Heart left ventricle (tissue), 16 donors: ENCODE data around the gene WBP1L. TPM values are rescaled to one million over a fixed set of nuclear protein-coding genes. Genes with fewer than 3 reads are reported as not detected.
A peak's percentile ranks its signal among the peaks of the same experiment; 100 is the strongest.

Source experiments
- ATAC-seq, 4 donors: fragments of 200-7000 bp; cut with Tn5 transposase; one replicate each; pipeline ENCODE4 v1.9.1; 2020 to 2022; ENCODE audit warnings: moderate library complexity in 4 of 4, mild to moderate bottlenecking in 3 of 4, moderate number of reproducible peaks in 1 of 4
- DNase-seq, 5 donors: peaks; one replicate each; pipeline ENCODE4 v3.0.0-alpha.2; 2020
- H3K27ac ChIP-seq, 12 donors: fragments of 200-600 bp; sonication (generic) in 4 of 12; one replicate each; pipeline versions ENCODE4 v1.5.0 to v1.8.0; 2016 to 2022; ENCODE audit warnings: mild to moderate bottlenecking in 2 of 12
- H3K27me3 ChIP-seq, 9 donors: fragments of 200-600 bp; sonication (generic) in 2 of 9; one replicate each; pipeline versions ENCODE4 v1.5.1 to v1.8.0; 2016 to 2022; ENCODE audit warnings: mild to moderate bottlenecking in 3 of 9
- H3K36me3 ChIP-seq, 9 donors: fragments of 200-600 bp; sonication (generic) in 2 of 9; one replicate each; pipeline versions ENCODE4 v1.5.0 to v1.8.0; 2018 to 2022; ENCODE audit warnings: mild to moderate bottlenecking in 2 of 9
- H3K4me1 ChIP-seq, 12 donors: fragments of 200-600 bp; sonication (generic) in 4 of 12; one replicate each; pipeline versions ENCODE4 v1.5.0 to v1.8.0; 2016 to 2022; ENCODE audit warnings: mild to moderate bottlenecking in 3 of 12
- H3K4me3 ChIP-seq, 12 donors: fragments of 200-600 bp; sonication (generic) in 4 of 12; one replicate each; pipeline versions ENCODE4 v1.5.0 to v1.8.0; 2017 to 2022; ENCODE audit warnings: mild to moderate bottlenecking in 9 of 12, moderate library complexity in 4 of 12
- H3K9me3 ChIP-seq, 12 donors: fragments of 200-600 bp; sonication (generic) in 4 of 12; one replicate each; pipeline versions ENCODE4 v1.5.0 to v1.8.0; 2016 to 2022; ENCODE audit warnings: mild to moderate bottlenecking in 1 of 12
- POLR2A ChIP-seq, 2 donors: fragments of 450-650 bp; IDR thresholded peaks; one replicate each; pipeline ENCODE4 v1.6.1; 2017; ENCODE audit warnings: antibody characterized with exemption in 2 of 2, mild to moderate bottlenecking in 2 of 2, moderate library complexity in 2 of 2
- WGBS, 4 donors: extraction: QIAGEN DNeasy Blood & Tissue Kit in 2 of 4; methylation state at CpG; one replicate each; pipeline versions ENCODE4 v1.1.5 to v1.1.7; 2013 to 2018; 5-methylcytosine and 5-hydroxymethylcytosine counted together
- intact Hi-C, 10 donors: fragments of 100-400 bp; cut with DNase I; formaldehyde crosslinking; loops; one replicate each; pipeline versions ENCODE4 v1.11.1 to v1.14.2; 2022
- polyA plus RNA-seq, 2 donors: library from polyadenylated mRNA; stranded (reverse); fragments of 200-250 nt; gene quantifications; one replicate each; pipeline ENCODE4 v1.2.3, GENCODE V29; 2013
- total RNA-seq, 9 donors: library from RNA; depleted of rRNA in 2 of 9; stranded (reverse); fragments of >200 nt in 2 of 9; fragmentation: NEBNext Ultra II Directional in 3 of 9; extraction: Animal tissue kit (Norgen Biotek cat#: 25700) in 3 of 9; gene quantifications; one replicate each; pipeline versions ENCODE4 v1.1.0 to v1.2.4, GENCODE V29; 2016 to 2023
- TF ChIP-seq, protein P1 (sequence below), 12 donors: fragments of 200-600 bp; sonication (generic) in 4 of 12; IDR thresholded peaks; one replicate each; pipeline versions ENCODE4 v1.5.0 to v1.8.0; 2018 to 2022; ENCODE audit warnings: antibody characterized with exemption in 12 of 12, mild to moderate bottlenecking in 5 of 12
- donor health status: ischemic (EF 13 %, LVEDD 7.1; RV severe dilation, severe dysfunction).
- donor health status: healthy with polysubstance abuse.
- donor health status: DM: no; HTN: yes; CAD: no.
- donor health status: DM: no; HTN: no; CAD: no.
- donor health status: ischemic (EF 25% LVEDD 6.9; RV normal size, moderate dysfunction).
- donor health status: ischemic (EF 25% LVEDD 5.7; RV mildly dilated, moderate dysfunction).
- donor health status: healthy.
- donor health status: DM: yes; HTN: yes; CAD: no.
- donor health status: ischemic (EF 35%, LVEDD 5.7; RV mildly dilated, moderate dysfunction).
- donor health status: nonischemic (EF 11% LVEDD 7.7; RV severe dilation, severe dysfunction).
- donor health status: DM: yes; HTN: yes; CAD: no.
- donor health status: PGD.
- donor health status: ischemic (EF 29% LVEDD 5.4; RV normal size, mild dysfunction).
- donor health status: nonischemic (EF 23%, LVEDD 6.1; RV moderate dilation, normal function).

The WBP1L gene
- total and polyA plus RNA-seq, 11 donors: 10.7 to 75.1 (median 27.6) TPM

GRCh38 chr10:102720775-102721301, 22.9 kb upstream of the WBP1L start:
- WGBS, 4 donors: 64 to 69% (median 66%) methylated on average over 6 of the region's 6 CpGs
- H3K4me1 ChIP-seq: peaks cover 0 to 22% (median 7%) of the 10 kb centered on the region in 12 donors
- H3K27me3 ChIP-seq: no peaks in the 10 kb centered on the region
- H3K36me3 ChIP-seq: no peaks in the 10 kb centered on the region
- intact Hi-C loops: loop anchor here in 4 of 10 donors (10.0 kb wide), 2 partner anchors 344 to 524 kb away; partner anchors contain the start of gene RPEL1 (in 2 of the 4)
- ATAC-seq (no peak), DNase-seq (no peak)
- no peak overlapping the region for H3K4me3 ChIP-seq
- TF ChIP-seq, protein P1, sequence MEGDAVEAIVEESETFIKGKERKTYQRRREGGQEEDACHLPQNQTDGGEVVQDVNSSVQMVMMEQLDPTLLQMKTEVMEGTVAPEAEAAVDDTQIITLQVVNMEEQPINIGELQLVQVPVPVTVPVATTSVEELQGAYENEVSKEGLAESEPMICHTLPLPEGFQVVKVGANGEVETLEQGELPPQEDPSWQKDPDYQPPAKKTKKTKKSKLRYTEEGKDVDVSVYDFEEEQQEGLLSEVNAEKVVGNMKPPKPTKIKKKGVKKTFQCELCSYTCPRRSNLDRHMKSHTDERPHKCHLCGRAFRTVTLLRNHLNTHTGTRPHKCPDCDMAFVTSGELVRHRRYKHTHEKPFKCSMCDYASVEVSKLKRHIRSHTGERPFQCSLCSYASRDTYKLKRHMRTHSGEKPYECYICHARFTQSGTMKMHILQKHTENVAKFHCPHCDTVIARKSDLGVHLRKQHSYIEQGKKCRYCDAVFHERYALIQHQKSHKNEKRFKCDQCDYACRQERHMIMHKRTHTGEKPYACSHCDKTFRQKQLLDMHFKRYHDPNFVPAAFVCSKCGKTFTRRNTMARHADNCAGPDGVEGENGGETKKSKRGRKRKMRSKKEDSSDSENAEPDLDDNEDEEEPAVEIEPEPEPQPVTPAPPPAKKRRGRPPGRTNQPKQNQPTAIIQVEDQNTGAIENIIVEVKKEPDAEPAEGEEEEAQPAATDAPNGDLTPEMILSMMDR (IDR thresholded peaks at IDR 0.05): no peak
- no peak for TF ChIP-seq POLR2A (IDR thresholded peaks at IDR 0.05)
- no peak overlapping the region for H3K27ac ChIP-seq
- H3K9me3 ChIP-seq: peaks cover 0 to 2% (median 0%) of the 10 kb centered on the region in 12 donors

DNA sequence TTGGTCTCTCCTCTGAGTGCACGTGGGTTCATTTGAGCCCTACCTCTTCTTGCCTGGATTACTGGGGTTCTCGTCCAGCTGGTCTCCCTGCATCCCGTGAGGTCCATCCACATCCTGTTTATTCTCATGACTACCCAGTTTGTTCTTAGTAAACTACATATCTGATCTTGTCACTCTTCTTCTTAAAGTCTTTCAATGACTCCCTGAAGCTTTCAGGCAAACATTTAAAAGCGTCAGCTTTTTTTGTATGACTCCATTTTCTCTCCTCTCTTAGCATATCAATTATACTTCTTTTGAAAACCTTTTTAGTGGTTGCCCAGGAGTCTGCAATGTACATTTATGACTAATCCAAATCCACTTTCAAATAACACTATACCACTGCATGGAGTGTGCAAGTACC, 21.8 kb upstream of the WBP1L start:
- Histone ChIP-seq H3K4me3 (no peak overlapping the region), H3K27me3 (no peaks in the 10 kb centered on the region), H3K9me3 (peaks cover 0 to 2% (median 0%) of the 10 kb centered on the region in 12 donors), H3K36me3 (peaks cover 0 to 2% (median 0%) of the 10 kb centered on the region in 9 donors), H3K27ac (no peak overlapping the region), H3K4me1 (peaks cover 0 to 22% (median 8%) of the 10 kb centered on the region in 12 donors)
- 75 to 80% (median 79%) methylated on average over 4 of the region's 4 CpGs for WGBS, 4 donors
- DNase-seq (no peak), ATAC-seq (no peak)
- TF ChIP-seq, protein P1 (IDR thresholded peaks at IDR 0.05): no peak
- TF ChIP-seq POLR2A (IDR thresholded peaks at IDR 0.05): no peak
- intact Hi-C loops: loop anchor here in 4 of 10 donors (10.0 kb wide), 2 partner anchors 343 to 523 kb away; partner anchors contain the start of gene RPEL1 (in 2 of the 4)

DNA sequence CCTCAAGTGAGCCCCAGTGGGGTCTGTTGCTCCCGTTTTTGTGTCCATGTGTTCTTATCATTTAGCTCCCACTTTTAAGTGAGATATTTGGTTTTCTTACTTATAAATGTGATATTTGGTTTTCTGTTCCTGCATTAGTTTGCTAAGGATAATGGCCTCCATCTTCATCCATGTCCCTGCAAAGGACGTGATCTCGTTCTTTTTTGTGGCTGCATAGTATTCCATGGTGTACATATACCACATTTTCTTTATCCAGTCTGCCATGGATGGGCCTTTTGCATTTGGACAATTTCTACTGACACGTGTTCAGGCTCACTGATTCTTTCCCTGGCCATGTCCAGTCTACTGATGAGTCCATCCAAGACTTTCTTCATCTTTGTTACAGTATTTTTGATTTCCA, 19.8 kb upstream of the WBP1L start:
- WGBS, 4 donors: 95 to 99% (median 97%) methylated on average over 4 of the region's 4 CpGs
- peaks cover 0 to 9% (median 0%) of the 10 kb centered on the region in 9 donors for H3K36me3 ChIP-seq
- H3K4me3 ChIP-seq: no peak overlapping the region
- H3K9me3 ChIP-seq: peaks cover 0 to 2% (median 0%) of the 10 kb centered on the region in 12 donors
- H3K27ac ChIP-seq: no peak overlapping the region
- H3K4me1 ChIP-seq: peaks cover 0 to 20% (median under 1%) of the 10 kb centered on the region in 12 donors
- TF ChIP-seq POLR2A (IDR thresholded peaks at IDR 0.05): no peak
- TF ChIP-seq, protein P1 (IDR thresholded peaks at IDR 0.05): no peak
- no peaks in the 10 kb centered on the region for H3K27me3 ChIP-seq
- DNase-seq (no peak), ATAC-seq (no peak)
- intact Hi-C loops: loop anchor here in 4 of 10 donors (10.0 kb wide), 2 partner anchors 341 to 521 kb away; partner anchors contain the start of gene RPEL1 (in 2 of the 4)

DNA sequence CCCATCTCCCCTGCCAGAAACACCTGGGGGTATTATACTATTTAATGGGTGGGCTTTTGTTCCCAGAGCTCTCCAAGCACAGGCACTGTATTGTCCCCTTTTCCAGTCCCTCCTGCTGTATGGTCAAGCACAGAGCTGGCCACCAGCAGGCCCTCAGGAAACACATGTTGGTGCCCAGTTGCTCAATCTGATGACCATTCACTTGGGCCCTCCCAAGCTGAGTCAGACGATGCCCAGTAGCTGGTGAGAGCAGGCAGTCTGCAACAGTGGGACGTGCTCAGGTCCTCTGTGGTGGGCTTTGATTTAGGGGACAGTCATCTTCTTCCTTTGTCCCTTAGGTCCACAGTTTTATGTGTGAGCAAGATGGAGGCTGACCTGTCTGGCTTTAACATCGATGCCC, 17.5 kb upstream of the WBP1L start:
- intact Hi-C loops: loop anchor here in 8 of 10 donors (5.0 to 10.0 kb wide), 8 partner anchors 91 to 519 kb away; partner anchors contain the start of genes CYP17A1 (in 2 of the 8) and RPEL1 (in 2 of the 8)
- DNase-seq (no peak), ATAC-seq (peak in 1 of 4 donors; percentile 19)
- WGBS, 4 donors: 60 to 82% (median 70%) methylated on average over 2 to 3 of the region's 3 CpGs
- H3K27me3 ChIP-seq: no peaks in the 10 kb centered on the region
- peaks cover 0 to 20% (median 6%) of the 10 kb centered on the region in 12 donors for H3K4me1 ChIP-seq
- H3K27ac ChIP-seq: no peak overlapping the region
- H3K9me3 ChIP-seq: peaks cover 0 to 2% (median 0%) of the 10 kb centered on the region in 12 donors
- H3K4me3 ChIP-seq: no peak overlapping the region
- TF ChIP-seq, protein P1 (IDR thresholded peaks at IDR 0.05): no peak
- no peak for TF ChIP-seq POLR2A (IDR thresholded peaks at IDR 0.05)
- H3K36me3 ChIP-seq: peaks cover 0 to 13% (median 3%) of the 10 kb centered on the region in 9 donors
